Adrenal gland (tissue), 5 donors: ENCODE measurements around the gene NCKAP5L.

Experiments
- CTCF ChIP-seq, 6 experiments: fragments of 450-650 bp in 4 of 6; fragments of 200-600 bp in 2 of 6; sonication (generic) in 1 of 6; IDR thresholded peaks; 1 replicate in 5 of 6; 2 replicates in 1 of 6; pipeline versions ENCODE4 v1.5.1 to v1.8.0; 2016 to 2021; ENCODE audit warnings: antibody characterized with exemption in 6 of 6, mild to moderate bottlenecking in 2 of 6, moderate library complexity in 1 of 6
- POLR2A ChIP-seq, 2 donors: fragments of 450-650 bp; IDR thresholded peaks; one replicate each; pipeline ENCODE4 v1.6.1; 2017; ENCODE audit warnings: antibody characterized with exemption in 2 of 2, mild to moderate bottlenecking in 2 of 2, moderate library complexity in 1 of 2
- donor health status: DM: no; HTN: no; CAD: no.

- TF ChIP-seq CTCF (IDR thresholded peaks at IDR 0.05): no peak
- no peak for TF ChIP-seq POLR2A (IDR thresholded peaks at IDR 0.05)
Observed at GRCh38 chr12:49805409-49805808, 22.8 kb downstream of the NCKAP5L start.
